HL-60 (cell line): Measurements from ENCODE around the gene OR1S2.

ENCODE experiments used
- DNase-seq, 2 experiments: peaks; one replicate each; pipeline ENCODE4 v3.0.0-alpha.2; 2010 to 2020; ENCODE audit warnings: low read depth in 1 of 2, low spot score in 1 of 2
- H3K27ac ChIP-seq: fragments of 250-450 bp; sonication (Bioruptor Pico); replicated peaks from 2 replicates; pipeline ENCODE4 v1.5.1; 2020; ENCODE audit warnings: mild to moderate bottlenecking, moderate library complexity
- H3K27me3 ChIP-seq: fragments of 250-450 bp; sonication (Bioruptor Pico); 2 replicates; pipeline ENCODE4 v1.5.1; 2021; ENCODE audit warnings: mild to moderate bottlenecking, moderate library complexity; ENCODE audit not compliant: insufficient read depth, poor library complexity, severe bottlenecking
- H3K4me3 ChIP-seq: replicated peaks from 2 replicates; pipeline ENCODE4 v1.5.1; 2011; ENCODE audit warnings: mild to moderate bottlenecking, control low read depth, low read length; ENCODE audit not compliant: insufficient read depth
- GABPA ChIP-seq: IDR thresholded peaks from 2 replicates; pipeline ENCODE4 v1.6.1; 2012; ENCODE audit warnings: low read depth
- POLR2AphosphoS5 ChIP-seq: IDR thresholded peaks from 2 replicates; pipeline ENCODE4 v1.6.1; 2012; ENCODE audit warnings: low read depth
- SPI1 ChIP-seq: IDR thresholded peaks from 2 replicates; pipeline ENCODE4 v1.6.1; 2012; ENCODE audit warnings: low read depth, mild to moderate bottlenecking, borderline replicate concordance
- TF ChIP-seq, protein P1 (sequence below): IDR thresholded peaks from 2 replicates; pipeline ENCODE4 v1.6.1; 2012; ENCODE audit warnings: low read depth; ENCODE audit not compliant: insufficient replicate concordance
- TF ChIP-seq, protein P2 (sequence below): IDR thresholded peaks from one replicate; pipeline ENCODE4 v1.5.1; 2011; ENCODE audit warnings: low read length, control low read depth, inconsistent platforms; ENCODE audit not compliant: insufficient read depth

Gene OR1S2

DNA sequence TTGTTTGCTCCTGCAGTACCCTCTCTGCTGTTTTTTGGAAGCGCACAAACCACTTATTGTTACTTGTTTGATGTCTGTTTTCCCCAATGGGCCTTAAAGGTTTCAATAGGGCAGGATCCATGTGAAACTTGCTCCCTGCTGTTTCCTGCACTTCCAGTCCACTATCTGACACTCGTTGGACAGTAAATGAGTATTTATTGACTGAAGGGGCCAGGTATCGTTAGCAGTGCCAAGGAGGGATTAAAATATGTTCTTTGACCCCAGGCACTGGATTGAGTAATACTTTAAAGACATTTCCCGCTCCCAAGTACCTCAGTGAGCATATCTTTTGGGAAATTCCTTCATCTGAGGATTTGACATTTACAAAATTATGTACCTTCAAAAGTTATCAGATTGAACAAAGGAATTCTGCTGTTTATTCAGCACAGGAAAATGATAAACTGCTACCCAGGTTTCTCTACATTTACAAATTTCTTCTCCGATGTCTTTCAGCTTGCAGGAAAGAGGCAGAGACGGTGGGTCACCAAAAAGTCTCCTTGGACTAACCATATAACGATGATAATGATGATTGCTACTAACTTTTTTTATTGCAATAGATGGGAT, 38.3 kb downstream of the OR1S2 start:
- no peak overlapping the region for H3K27ac ChIP-seq
- no peaks in the 10 kb centered on the region for H3K27me3 ChIP-seq
- no peak overlapping the region for H3K4me3 ChIP-seq
- DNase-seq: no peak
- TF ChIP-seq GABPA (no peak), POLR2AphosphoS5 (no peak), SPI1 (no peak)
- TF ChIP-seq, protein P1, sequence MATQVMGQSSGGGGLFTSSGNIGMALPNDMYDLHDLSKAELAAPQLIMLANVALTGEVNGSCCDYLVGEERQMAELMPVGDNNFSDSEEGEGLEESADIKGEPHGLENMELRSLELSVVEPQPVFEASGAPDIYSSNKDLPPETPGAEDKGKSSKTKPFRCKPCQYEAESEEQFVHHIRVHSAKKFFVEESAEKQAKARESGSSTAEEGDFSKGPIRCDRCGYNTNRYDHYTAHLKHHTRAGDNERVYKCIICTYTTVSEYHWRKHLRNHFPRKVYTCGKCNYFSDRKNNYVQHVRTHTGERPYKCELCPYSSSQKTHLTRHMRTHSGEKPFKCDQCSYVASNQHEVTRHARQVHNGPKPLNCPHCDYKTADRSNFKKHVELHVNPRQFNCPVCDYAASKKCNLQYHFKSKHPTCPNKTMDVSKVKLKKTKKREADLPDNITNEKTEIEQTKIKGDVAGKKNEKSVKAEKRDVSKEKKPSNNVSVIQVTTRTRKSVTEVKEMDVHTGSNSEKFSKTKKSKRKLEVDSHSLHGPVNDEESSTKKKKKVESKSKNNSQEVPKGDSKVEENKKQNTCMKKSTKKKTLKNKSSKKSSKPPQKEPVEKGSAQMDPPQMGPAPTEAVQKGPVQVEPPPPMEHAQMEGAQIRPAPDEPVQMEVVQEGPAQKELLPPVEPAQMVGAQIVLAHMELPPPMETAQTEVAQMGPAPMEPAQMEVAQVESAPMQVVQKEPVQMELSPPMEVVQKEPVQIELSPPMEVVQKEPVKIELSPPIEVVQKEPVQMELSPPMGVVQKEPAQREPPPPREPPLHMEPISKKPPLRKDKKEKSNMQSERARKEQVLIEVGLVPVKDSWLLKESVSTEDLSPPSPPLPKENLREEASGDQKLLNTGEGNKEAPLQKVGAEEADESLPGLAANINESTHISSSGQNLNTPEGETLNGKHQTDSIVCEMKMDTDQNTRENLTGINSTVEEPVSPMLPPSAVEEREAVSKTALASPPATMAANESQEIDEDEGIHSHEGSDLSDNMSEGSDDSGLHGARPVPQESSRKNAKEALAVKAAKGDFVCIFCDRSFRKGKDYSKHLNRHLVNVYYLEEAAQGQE: no peak
- TF ChIP-seq, protein P2, sequence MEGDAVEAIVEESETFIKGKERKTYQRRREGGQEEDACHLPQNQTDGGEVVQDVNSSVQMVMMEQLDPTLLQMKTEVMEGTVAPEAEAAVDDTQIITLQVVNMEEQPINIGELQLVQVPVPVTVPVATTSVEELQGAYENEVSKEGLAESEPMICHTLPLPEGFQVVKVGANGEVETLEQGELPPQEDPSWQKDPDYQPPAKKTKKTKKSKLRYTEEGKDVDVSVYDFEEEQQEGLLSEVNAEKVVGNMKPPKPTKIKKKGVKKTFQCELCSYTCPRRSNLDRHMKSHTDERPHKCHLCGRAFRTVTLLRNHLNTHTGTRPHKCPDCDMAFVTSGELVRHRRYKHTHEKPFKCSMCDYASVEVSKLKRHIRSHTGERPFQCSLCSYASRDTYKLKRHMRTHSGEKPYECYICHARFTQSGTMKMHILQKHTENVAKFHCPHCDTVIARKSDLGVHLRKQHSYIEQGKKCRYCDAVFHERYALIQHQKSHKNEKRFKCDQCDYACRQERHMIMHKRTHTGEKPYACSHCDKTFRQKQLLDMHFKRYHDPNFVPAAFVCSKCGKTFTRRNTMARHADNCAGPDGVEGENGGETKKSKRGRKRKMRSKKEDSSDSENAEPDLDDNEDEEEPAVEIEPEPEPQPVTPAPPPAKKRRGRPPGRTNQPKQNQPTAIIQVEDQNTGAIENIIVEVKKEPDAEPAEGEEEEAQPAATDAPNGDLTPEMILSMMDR: no peak

DNA sequence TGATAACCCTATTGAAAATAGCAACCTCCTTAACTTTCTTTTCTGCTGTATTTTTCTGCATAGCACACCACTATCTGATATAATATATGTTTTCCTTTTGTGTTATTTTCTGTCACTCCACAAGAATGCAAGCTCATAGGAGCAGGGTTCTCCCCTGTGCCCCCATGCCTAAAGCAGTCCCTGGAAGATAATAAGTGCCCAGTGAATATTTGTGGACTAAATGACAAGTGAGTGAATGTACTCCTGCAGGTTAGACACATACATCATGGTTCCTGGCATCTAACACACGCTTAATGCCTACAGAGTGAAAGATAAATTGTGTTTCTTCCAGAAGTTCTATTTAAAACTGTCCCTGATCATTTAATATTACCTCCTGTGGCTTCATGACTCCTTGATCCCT, 39.0 kb downstream of the OR1S2 start:
- Histone ChIP-seq H3K4me3 (no peak overlapping the region), H3K27ac (no peak overlapping the region), H3K27me3 (no peaks in the 10 kb centered on the region)
- TF ChIP-seq, protein P1: no peak
- no peak for TF ChIP-seq POLR2AphosphoS5
- TF ChIP-seq SPI1: no peak
- no peak for TF ChIP-seq GABPA
- TF ChIP-seq, protein P2: no peak
- no peak for DNase-seq

DNA sequence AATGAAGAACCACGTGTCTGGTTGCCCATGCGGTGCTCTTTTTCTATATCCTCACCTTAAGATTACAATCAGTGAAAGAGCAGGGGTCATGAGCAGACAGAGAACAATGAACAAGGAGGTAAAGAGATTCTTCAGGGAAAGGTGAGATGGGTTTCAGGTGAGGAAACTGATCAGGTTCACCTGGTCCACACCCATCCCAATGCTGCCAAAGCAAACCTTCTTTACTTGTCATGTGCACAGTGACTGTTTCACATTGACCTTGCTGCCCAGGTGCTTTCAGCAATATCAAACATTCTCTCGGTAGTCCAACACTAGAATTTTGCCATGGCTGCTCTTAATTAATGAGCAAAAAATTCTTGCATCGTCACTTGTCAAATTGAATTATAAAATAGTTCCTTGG, 39.6 kb downstream of the OR1S2 start:
- Histone ChIP-seq H3K27ac (no peak overlapping the region), H3K27me3 (no peaks in the 10 kb centered on the region), H3K4me3 (no peak overlapping the region)
- TF ChIP-seq GABPA (no peak), SPI1 (no peak), POLR2AphosphoS5 (no peak)
- TF ChIP-seq, protein P1: no peak
- TF ChIP-seq, protein P2: no peak
- DNase-seq: no peak
